K562 (cell line): ENCODE results near the gene FTSJ3. TPM values are rescaled to one million over a fixed set of nuclear protein-coding genes. Genes with fewer than 3 reads are reported as not detected.

Experiments used
- CREM ChIP-seq: IDR thresholded peaks from 2 replicates; pipeline ENCODE4 v1.6.1; 2014; ENCODE audit warnings: antibody characterized with exemption, low read depth
- GTF2E2 ChIP-seq: fragments of 200-800 bp; sonication (Bioruptor generic); IDR thresholded peaks from 2 replicates; pipeline ENCODE4 v1.6.1; 2016; ENCODE audit warnings: missing genetic modification characterization, missing compliant biosample characterization
- HNRNPH1 ChIP-seq: fragments of 200-400 bp; formaldehyde crosslinking; optimal IDR thresholded peaks from 2 replicates; pipeline ENCODE3; 2017; ENCODE audit warnings: low read depth, mild to moderate bottlenecking, low read length, moderate library complexity
- MXI1 ChIP-seq: IDR thresholded peaks from 2 replicates; pipeline ENCODE4 v1.6.1; 2011; ENCODE audit warnings: low read depth, mild to moderate bottlenecking, improper control_type of control experiment, low read length
- NBN ChIP-seq: fragments of 450-650 bp; IDR thresholded peaks from 2 replicates; pipeline ENCODE4 v1.6.1; 2016; ENCODE audit warnings: low read depth, mild to moderate bottlenecking
- NFIC ChIP-seq: fragments of 450-650 bp; IDR thresholded peaks from 2 replicates; pipeline ENCODE4 v1.6.1; 2017; ENCODE audit warnings: mild to moderate bottlenecking, inconsistent platforms
- PTRF ChIP-seq: fragments of 450-650 bp; IDR thresholded peaks from 2 replicates; pipeline ENCODE4 v1.6.1; 2016; ENCODE audit warnings: mild to moderate bottlenecking, missing genetic modification characterization, missing compliant biosample characterization
- ZNF143 ChIP-seq: sonication (generic); formaldehyde crosslinking; IDR thresholded peaks from 2 replicates; pipeline ENCODE4 v1.9.0; 2022; ENCODE audit warnings: mild to moderate bottlenecking, missing genetic modification reagents
- ZNF644 ChIP-seq: fragments of 200-800 bp; sonication (Bioruptor generic); IDR thresholded peaks from 2 replicates; pipeline ENCODE4 v1.6.1; 2016; ENCODE audit warnings: low read depth, missing genetic modification characterization, missing compliant biosample characterization
- polyA plus RNA-seq, 8 experiments: library from polyadenylated mRNA; depleted of rRNA in 4 of 8; stranded (reverse) in 5 of 8; unstranded in 3 of 8; fragments of >200 nt; fragmentation: Nextera tagmentation in 2 of 8; fragmentation: Illumina TruSeq in 1 of 8; extraction: Ambion mirVana in 2 of 8; extraction: Trizol in 1 of 8; gene quantifications; 2 replicates each; pipeline versions ENCODE4 v1.2.1 to v1.2.3, GENCODE V29; 2011 to 2014; ENCODE audit warnings: inconsistent platforms in 1 of 8, missing spikeins in 1 of 8
- total RNA-seq, 7 experiments: library from RNA; depleted of rRNA in 6 of 7; stranded (reverse); fragments of >200 nt in 6 of 7; fragmentation: Illumina TruSeq in 2 of 7; extraction: Trizol in 2 of 7; gene quantifications; 2 replicates each; pipeline versions ENCODE4 v1.2.1 to v1.2.3, GENCODE V29; 2011 to 2021; ENCODE audit warnings: low replicate concordance in 1 of 7
- TF ChIP-seq, protein P1 (sequence below): fragments of 200-800 bp; sonication (Bioruptor generic); IDR thresholded peaks from 2 replicates; pipeline ENCODE4 v1.6.1; 2017; ENCODE audit warnings: missing genetic modification characterization, missing compliant biosample characterization
- TF ChIP-seq, protein P2 (sequence below): fragments of 450-650 bp; formaldehyde crosslinking; IDR thresholded peaks from 2 replicates; pipeline ENCODE4 v1.4.0; 2020; ENCODE audit warnings: mild to moderate bottlenecking, moderate library complexity
- TF ChIP-seq, protein P3 (sequence below): fragments of 450-650 bp; IDR thresholded peaks from 2 replicates; pipeline ENCODE4 v1.6.1; 2016; ENCODE audit warnings: mild to moderate bottlenecking, moderate library complexity

FTSJ3 gene
- total and polyA plus RNA-seq, 9 of the 15 experiments (the other 6 are each of a cell fraction or from before 2014, with no cell fraction given): 18.0 to 65.6 (median 52.4) TPM

DNA sequence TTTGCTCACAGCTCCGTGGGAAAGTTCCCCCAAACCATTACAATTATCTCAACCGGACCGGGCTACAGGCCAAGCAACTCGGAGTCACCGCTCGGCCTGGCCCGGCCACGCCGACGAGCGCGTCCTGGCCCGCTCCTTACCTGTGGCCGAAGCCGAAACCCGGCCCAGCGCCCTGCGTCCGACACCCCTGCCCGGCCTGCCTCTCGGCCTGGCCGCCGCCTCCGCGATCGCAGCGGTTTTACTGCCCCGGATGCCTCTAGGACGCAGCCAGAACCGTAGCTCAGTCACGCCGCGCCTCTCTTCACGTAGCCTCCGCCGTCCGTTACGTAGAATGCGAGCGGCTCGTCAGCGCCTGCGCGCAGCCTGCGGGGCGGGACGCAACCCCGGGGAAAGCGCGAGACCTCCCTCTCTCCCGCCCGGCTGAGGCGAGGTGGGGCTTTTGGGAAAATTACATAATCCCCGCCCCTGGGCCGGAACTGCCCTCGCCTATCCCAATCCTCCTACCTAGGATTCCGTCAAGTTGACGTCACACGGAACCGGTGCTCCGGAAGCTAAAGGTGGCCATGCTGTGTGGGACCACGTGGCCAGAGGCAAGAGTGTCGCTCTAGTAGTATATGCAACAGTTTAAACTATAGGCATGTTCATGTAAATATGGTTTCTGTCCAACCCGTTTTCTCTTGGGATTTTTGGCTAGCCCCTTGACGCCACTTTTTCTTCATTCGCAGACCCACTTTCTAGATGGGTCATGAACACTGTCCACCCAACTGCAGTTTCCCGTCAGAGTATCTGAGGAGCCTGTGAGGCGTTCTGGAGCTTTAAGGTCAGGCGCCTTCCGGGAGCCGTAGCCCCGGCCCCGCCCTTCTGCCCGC is 54.0 kb downstream of the FTSJ3 start, which contains the start of gene CCDC47 (continued):
- TF ChIP-seq, protein P1, sequence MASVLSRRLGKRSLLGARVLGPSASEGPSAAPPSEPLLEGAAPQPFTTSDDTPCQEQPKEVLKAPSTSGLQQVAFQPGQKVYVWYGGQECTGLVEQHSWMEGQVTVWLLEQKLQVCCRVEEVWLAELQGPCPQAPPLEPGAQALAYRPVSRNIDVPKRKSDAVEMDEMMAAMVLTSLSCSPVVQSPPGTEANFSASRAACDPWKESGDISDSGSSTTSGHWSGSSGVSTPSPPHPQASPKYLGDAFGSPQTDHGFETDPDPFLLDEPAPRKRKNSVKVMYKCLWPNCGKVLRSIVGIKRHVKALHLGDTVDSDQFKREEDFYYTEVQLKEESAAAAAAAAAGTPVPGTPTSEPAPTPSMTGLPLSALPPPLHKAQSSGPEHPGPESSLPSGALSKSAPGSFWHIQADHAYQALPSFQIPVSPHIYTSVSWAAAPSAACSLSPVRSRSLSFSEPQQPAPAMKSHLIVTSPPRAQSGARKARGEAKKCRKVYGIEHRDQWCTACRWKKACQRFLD (CRISPR knock-in tag): peak; percentile 76; the same call in 1 of the 2 replicates
- TF ChIP-seq ZNF143: 0 out of 2 replicates have a peak, but pooled peaks have one; percentile 2
- TF ChIP-seq ZNF644: peak; percentile 65; the same call in 1 of the 2 replicates
- TF ChIP-seq MXI1: peak; percentile 98
- no peak for TF ChIP-seq PTRF
- peak; percentile 67; the same call in 1 of the 2 replicates for TF ChIP-seq GTF2E2
- peak; percentile 41; the same call in 1 of the 2 replicates for TF ChIP-seq NFIC
- TF ChIP-seq HNRNPH1: no peak
- TF ChIP-seq, protein P2, sequence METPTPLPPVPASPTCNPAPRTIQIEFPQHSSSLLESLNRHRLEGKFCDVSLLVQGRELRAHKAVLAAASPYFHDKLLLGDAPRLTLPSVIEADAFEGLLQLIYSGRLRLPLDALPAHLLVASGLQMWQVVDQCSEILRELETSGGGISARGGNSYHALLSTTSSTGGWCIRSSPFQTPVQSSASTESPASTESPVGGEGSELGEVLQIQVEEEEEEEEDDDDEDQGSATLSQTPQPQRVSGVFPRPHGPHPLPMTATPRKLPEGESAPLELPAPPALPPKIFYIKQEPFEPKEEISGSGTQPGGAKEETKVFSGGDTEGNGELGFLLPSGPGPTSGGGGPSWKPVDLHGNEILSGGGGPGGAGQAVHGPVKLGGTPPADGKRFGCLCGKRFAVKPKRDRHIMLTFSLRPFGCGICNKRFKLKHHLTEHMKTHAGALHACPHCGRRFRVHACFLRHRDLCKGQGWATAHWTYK: peak; percentile 58; the same call in 1 of the 2 replicates
- TF ChIP-seq, protein P3, sequence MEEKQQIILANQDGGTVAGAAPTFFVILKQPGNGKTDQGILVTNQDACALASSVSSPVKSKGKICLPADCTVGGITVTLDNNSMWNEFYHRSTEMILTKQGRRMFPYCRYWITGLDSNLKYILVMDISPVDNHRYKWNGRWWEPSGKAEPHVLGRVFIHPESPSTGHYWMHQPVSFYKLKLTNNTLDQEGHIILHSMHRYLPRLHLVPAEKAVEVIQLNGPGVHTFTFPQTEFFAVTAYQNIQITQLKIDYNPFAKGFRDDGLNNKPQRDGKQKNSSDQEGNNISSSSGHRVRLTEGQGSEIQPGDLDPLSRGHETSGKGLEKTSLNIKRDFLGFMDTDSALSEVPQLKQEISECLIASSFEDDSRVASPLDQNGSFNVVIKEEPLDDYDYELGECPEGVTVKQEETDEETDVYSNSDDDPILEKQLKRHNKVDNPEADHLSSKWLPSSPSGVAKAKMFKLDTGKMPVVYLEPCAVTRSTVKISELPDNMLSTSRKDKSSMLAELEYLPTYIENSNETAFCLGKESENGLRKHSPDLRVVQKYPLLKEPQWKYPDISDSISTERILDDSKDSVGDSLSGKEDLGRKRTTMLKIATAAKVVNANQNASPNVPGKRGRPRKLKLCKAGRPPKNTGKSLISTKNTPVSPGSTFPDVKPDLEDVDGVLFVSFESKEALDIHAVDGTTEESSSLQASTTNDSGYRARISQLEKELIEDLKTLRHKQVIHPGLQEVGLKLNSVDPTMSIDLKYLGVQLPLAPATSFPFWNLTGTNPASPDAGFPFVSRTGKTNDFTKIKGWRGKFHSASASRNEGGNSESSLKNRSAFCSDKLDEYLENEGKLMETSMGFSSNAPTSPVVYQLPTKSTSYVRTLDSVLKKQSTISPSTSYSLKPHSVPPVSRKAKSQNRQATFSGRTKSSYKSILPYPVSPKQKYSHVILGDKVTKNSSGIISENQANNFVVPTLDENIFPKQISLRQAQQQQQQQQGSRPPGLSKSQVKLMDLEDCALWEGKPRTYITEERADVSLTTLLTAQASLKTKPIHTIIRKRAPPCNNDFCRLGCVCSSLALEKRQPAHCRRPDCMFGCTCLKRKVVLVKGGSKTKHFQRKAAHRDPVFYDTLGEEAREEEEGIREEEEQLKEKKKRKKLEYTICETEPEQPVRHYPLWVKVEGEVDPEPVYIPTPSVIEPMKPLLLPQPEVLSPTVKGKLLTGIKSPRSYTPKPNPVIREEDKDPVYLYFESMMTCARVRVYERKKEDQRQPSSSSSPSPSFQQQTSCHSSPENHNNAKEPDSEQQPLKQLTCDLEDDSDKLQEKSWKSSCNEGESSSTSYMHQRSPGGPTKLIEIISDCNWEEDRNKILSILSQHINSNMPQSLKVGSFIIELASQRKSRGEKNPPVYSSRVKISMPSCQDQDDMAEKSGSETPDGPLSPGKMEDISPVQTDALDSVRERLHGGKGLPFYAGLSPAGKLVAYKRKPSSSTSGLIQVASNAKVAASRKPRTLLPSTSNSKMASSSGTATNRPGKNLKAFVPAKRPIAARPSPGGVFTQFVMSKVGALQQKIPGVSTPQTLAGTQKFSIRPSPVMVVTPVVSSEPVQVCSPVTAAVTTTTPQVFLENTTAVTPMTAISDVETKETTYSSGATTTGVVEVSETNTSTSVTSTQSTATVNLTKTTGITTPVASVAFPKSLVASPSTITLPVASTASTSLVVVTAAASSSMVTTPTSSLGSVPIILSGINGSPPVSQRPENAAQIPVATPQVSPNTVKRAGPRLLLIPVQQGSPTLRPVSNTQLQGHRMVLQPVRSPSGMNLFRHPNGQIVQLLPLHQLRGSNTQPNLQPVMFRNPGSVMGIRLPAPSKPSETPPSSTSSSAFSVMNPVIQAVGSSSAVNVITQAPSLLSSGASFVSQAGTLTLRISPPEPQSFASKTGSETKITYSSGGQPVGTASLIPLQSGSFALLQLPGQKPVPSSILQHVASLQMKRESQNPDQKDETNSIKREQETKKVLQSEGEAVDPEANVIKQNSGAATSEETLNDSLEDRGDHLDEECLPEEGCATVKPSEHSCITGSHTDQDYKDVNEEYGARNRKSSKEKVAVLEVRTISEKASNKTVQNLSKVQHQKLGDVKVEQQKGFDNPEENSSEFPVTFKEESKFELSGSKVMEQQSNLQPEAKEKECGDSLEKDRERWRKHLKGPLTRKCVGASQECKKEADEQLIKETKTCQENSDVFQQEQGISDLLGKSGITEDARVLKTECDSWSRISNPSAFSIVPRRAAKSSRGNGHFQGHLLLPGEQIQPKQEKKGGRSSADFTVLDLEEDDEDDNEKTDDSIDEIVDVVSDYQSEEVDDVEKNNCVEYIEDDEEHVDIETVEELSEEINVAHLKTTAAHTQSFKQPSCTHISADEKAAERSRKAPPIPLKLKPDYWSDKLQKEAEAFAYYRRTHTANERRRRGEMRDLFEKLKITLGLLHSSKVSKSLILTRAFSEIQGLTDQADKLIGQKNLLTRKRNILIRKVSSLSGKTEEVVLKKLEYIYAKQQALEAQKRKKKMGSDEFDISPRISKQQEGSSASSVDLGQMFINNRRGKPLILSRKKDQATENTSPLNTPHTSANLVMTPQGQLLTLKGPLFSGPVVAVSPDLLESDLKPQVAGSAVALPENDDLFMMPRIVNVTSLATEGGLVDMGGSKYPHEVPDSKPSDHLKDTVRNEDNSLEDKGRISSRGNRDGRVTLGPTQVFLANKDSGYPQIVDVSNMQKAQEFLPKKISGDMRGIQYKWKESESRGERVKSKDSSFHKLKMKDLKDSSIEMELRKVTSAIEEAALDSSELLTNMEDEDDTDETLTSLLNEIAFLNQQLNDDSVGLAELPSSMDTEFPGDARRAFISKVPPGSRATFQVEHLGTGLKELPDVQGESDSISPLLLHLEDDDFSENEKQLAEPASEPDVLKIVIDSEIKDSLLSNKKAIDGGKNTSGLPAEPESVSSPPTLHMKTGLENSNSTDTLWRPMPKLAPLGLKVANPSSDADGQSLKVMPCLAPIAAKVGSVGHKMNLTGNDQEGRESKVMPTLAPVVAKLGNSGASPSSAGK: peak; percentile 69; the same call in 1 of the 2 replicates
- peak; percentile 95 for TF ChIP-seq NBN
- TF ChIP-seq CREM: peak; percentile 96
